Loucy (cell line): Measurements from ENCODE around the gene CBFB.

Experiments used
- H2AFZ ChIP-seq: fragments of 200-600 bp; sonication (generic); 2 replicates; pipeline ENCODE4 v1.6.0; 2016; ENCODE audit warnings: antibody characterized with exemption, mild to moderate bottlenecking, low read length, moderate library complexity
- H3F3A ChIP-seq: fragments of 200-600 bp; 2 replicates; pipeline ENCODE4 v1.6.0; 2016; ENCODE audit warnings: antibody characterized with exemption, low read depth, mild to moderate bottlenecking
- H3K27me3 ChIP-seq: fragments of 200-600 bp; sonication (generic); 2 replicates; pipeline ENCODE4 v1.6.1; 2014; ENCODE audit warnings: low read length, mild to moderate bottlenecking; ENCODE audit not compliant: insufficient read depth, poor library complexity, severe bottlenecking
- H3K36me3 ChIP-seq: fragments of 200-600 bp; sonication (generic); 2 replicates; pipeline ENCODE4 v1.6.1; 2016; ENCODE audit warnings: low read length; ENCODE audit not compliant: insufficient read depth
- H3K4me1 ChIP-seq: fragments of 200-600 bp; sonication (generic); 2 replicates; pipeline ENCODE4 v1.5.1; 2014; ENCODE audit warnings: low read length, mild to moderate bottlenecking; ENCODE audit not compliant: insufficient read depth, poor library complexity, severe bottlenecking
- H3K4me2 ChIP-seq: fragments of 200-600 bp; sonication (generic); 2 replicates; pipeline ENCODE4 v1.6.0; 2014; ENCODE audit warnings: antibody characterized with exemption, low read length, low read depth, mild to moderate bottlenecking; ENCODE audit not compliant: poor library complexity, severe bottlenecking
- H3K4me3 ChIP-seq: fragments of 200-600 bp; sonication (generic); 2 replicates; pipeline ENCODE4 v1.5.1; 2014; ENCODE audit warnings: low read length, mild to moderate bottlenecking, mixed read lengths; ENCODE audit not compliant: poor library complexity, severe bottlenecking
- H3K79me2 ChIP-seq: fragments of 200-600 bp; sonication (generic); 2 replicates; pipeline ENCODE4 v1.6.1; 2014; ENCODE audit warnings: low read length; ENCODE audit not compliant: insufficient read depth
- H3K9ac ChIP-seq: fragments of 200-600 bp; sonication (generic); 2 replicates; pipeline ENCODE4 v1.6.0; 2014; ENCODE audit warnings: mild to moderate bottlenecking, low read depth, low read length, moderate library complexity; ENCODE audit not compliant: poor library complexity, severe bottlenecking
- H3K9me2 ChIP-seq: fragments of 200-600 bp; sonication (generic); replicated peaks from 2 replicates; pipeline ENCODE4 v1.6.1; 2016; ENCODE audit warnings: low read depth, low read length, mixed read lengths
- H3K9me3 ChIP-seq: fragments of 200-600 bp; sonication (generic); 2 replicates; pipeline ENCODE4 v1.6.1; 2014; ENCODE audit warnings: mild to moderate bottlenecking, antibody characterized with exemption, low read length, low read depth; ENCODE audit not compliant: insufficient read depth
- H4K20me1 ChIP-seq: fragments of 200-600 bp; sonication (generic); 2 replicates; pipeline ENCODE4 v1.6.0; 2014; ENCODE audit warnings: antibody characterized with exemption, low read length, mild to moderate bottlenecking; ENCODE audit not compliant: insufficient read depth, poor library complexity, severe bottlenecking
- CTCF ChIP-seq: fragments of 200-600 bp; sonication (generic); conservative IDR thresholded peaks from 2 replicates; pipeline ENCODE4 v1.5.1; 2014; ENCODE audit warnings: mild to moderate bottlenecking, antibody characterized with exemption, low read length
- EZH2phosphoT487 ChIP-seq: fragments of 200-600 bp; IDR thresholded peaks from 2 replicates; pipeline ENCODE4 v1.6.1; 2018; ENCODE audit warnings: antibody characterized with exemption, mild to moderate bottlenecking, moderate library complexity, borderline replicate concordance

CBFB gene

GRCh38 chr16:67148221-67148620 lies 119.3 kb downstream of the CBFB start:
- Histone ChIP-seq H2AFZ (no peak overlapping the region), H3K27me3 (no peaks in the 10 kb centered on the region), H3K79me2 (no peaks in the 10 kb centered on the region), H3K9me3 (no peaks in the 10 kb centered on the region), H3K4me1 (no peaks in the 10 kb centered on the region), H3K36me3 (peaks cover 51% of the 10 kb centered on the region; the same call in 1 of the 2 replicates), H3F3A (no peaks in the 10 kb centered on the region), H3K9me2 (no peaks in the 10 kb centered on the region), H4K20me1 (no peaks in the 10 kb centered on the region), H3K9ac (no peak overlapping the region), H3K4me2 (no peak overlapping the region), H3K4me3 (no peak overlapping the region)
- no peak for TF ChIP-seq CTCF
- TF ChIP-seq EZH2phosphoT487, result no peak

DNA sequence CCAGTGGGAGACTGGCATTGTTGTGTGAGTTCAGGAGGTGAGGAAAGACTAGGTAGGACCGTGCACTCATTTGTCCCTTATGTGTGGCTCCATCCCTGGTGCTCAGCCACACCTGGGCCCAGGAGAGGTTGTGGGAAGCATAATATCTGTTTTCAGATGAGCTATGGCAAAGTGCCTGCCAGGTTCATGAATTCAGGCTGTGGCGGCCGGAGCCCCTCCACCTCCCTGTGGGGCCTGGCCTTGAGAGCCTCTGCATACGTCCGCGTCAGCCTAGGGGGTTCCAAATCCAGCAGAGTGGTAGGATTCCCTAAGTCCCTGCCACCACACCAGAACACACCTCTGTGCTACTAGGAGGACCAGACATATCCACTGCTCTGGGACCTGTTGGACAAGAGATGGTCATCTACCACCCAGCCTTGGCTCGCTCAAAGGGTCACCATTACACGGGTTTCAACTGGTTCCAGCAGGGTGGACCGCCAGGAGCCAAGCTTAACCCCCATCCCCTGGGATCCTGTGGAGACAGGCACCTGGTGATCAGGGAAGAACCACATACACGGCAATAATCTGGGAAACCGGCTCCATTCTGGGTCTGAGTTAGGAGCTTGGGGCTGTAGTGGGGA lies 119.8 kb downstream of the CBFB start:
- H3K36me3 ChIP-seq, result peaks cover 47% of the 10 kb centered on the region; the same call in 1 of the 2 replicates

DNA sequence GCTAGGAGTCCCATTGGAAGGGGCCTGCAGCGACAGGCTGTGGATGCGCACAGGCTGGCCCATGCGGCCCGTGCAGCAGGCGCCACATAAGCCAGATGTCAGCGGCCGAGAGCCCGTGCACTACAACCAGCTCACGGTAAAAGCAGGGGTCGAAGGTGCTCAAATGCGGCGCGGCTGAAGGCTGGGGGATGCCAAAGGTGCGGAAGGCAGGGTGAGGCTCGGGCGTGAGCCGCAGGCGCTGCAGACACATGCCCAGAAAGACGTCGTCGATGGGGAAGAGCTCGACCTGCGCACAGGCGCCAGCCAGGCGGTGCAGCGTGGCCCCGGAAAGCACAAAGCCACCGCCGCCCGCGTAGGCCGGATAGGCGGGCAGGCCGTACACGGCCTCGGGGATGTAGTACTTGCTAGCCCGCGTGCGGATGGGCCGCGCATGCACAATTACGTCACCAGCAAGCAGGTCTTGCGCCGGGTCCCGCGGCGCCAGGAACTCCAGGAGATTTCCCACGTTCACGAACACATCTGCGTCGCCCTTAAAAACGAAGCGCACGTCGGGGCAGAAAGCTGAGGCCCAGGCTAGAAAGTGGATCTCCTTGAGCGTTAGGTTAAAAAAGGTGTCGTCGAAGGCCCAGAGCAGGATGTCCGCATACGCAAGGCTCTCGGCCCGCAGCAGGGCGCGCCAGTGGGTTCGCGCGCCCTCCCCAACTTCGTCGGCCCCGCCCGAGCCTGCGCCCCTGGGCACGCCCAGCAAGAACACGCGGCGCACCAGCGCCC lies 120.5 kb downstream of the CBFB start:
- Histone ChIP-seq H3K4me3 (no peak overlapping the region), H3K9ac (no peak overlapping the region), H3K79me2 (no peaks in the 10 kb centered on the region), H3K27me3 (no peaks in the 10 kb centered on the region), H3K9me2 (no peaks in the 10 kb centered on the region), H3K36me3 (peaks cover 41% of the 10 kb centered on the region; the same call in 1 of the 2 replicates), H3K4me1 (no peaks in the 10 kb centered on the region), H3K9me3 (no peaks in the 10 kb centered on the region), H3F3A (no peaks in the 10 kb centered on the region), H2AFZ (no peak overlapping the region), H3K4me2 (no peak overlapping the region), H4K20me1 (no peaks in the 10 kb centered on the region)
- TF ChIP-seq CTCF, result no peak
- TF ChIP-seq EZH2phosphoT487, result no peak

More for the DNA sequence above, 119.8 kb downstream of the CBFB start:
- Histone ChIP-seq H4K20me1 (no peaks in the 10 kb centered on the region), H3F3A (no peaks in the 10 kb centered on the region), H3K4me1 (no peaks in the 10 kb centered on the region), H3K9ac (no peak overlapping the region), H3K4me3 (no peak overlapping the region), H3K9me2 (no peaks in the 10 kb centered on the region), H3K4me2 (no peak overlapping the region), H3K27me3 (no peaks in the 10 kb centered on the region), H3K9me3 (no peaks in the 10 kb centered on the region), H2AFZ (no peak overlapping the region), H3K79me2 (no peaks in the 10 kb centered on the region)
- no peak for TF ChIP-seq EZH2phosphoT487
- TF ChIP-seq CTCF, result no peak
